Measurements from ENCODE around the gene CD247. TPM values are rescaled to one million over a fixed set of nuclear protein-coding genes. Genes with fewer than 3 reads are reported as not detected.

The CD247 gene
- total RNA-seq, 1 experiment from 2014 or later: 1.4 TPM

- no TSS peak for BruUV-seq (replicated peaks)
- intact Hi-C loops (cut with micrococcal nuclease; ENCODE audit: unreplicated experiment): no loop called here
- ChIA-PET POLR2A (ENCODE audit: low non-redundant PET) (no interaction called here), CTCF (no interaction called here)
- Histone ChIP-seq H3K9me3 (ENCODE audit: low read depth, low read length, poor library complexity, severe bottlenecking) (no peaks in the 10 kb centered on the region), H3K36me3 (ENCODE audit: insufficient read depth, low read length, poor library complexity, severe bottlenecking) (no peaks in the 10 kb centered on the region), H3K4me3 (ENCODE audit: low read depth, low read length, poor library complexity, severe bottlenecking) (no peak overlapping the region), H3K27me3 (replicated peaks; ENCODE audit: insufficient read depth, low read depth, low read length, poor library complexity) (peaks cover 8% of the 10 kb centered on the region), H3K27ac (ENCODE audit: low read depth, low read length, poor library complexity, severe bottlenecking) (no peak overlapping the region), H3K4me1 (ENCODE audit: insufficient read depth, low read length, poor library complexity, severe bottlenecking) (no peaks in the 10 kb centered on the region)
- no peak for DNase-seq (ENCODE audit: low spot score)
- no peak for TF ChIP-seq CTCF (conservative IDR thresholded peaks at IDR 0.05; ENCODE audit: low read depth, low read length)
Observed at GRCh38 chr1:167503626-167504466, 14.5 kb downstream of the CD247 start.

GRCh38 chr1:167502719-167503462 lies 15.4 kb downstream of the CD247 start:
- H3K4me1 ChIP-seq (ENCODE audit: insufficient read depth, low read length, poor library complexity, severe bottlenecking): no peaks in the 10 kb centered on the region
- CTCF ChIA-PET: no interaction called here
- no peaks in the 10 kb centered on the region for H3K36me3 ChIP-seq (ENCODE audit: insufficient read depth, low read length, poor library complexity, severe bottlenecking)
- H3K27me3 ChIP-seq (replicated peaks; ENCODE audit: insufficient read depth, low read depth, low read length, poor library complexity): peaks cover 8% of the 10 kb centered on the region
- no peak overlapping the region for H3K27ac ChIP-seq (ENCODE audit: low read depth, low read length, poor library complexity, severe bottlenecking)
- no peak for DNase-seq (ENCODE audit: low spot score)
- BruUV-seq (replicated peaks): no TSS peak
- POLR2A ChIA-PET (ENCODE audit: low non-redundant PET): no interaction called here
- no peaks in the 10 kb centered on the region for H3K9me3 ChIP-seq (ENCODE audit: low read depth, low read length, poor library complexity, severe bottlenecking)
- intact Hi-C loops (cut with micrococcal nuclease; ENCODE audit: unreplicated experiment): loop anchor here (1.0 kb wide), 1 partner anchor 42 kb away; no protein-coding TSS in a partner anchor
- TF ChIP-seq CTCF (conservative IDR thresholded peaks at IDR 0.05; ENCODE audit: low read depth, low read length) (no peak), EZH2 (IDR thresholded peaks at IDR 0.05; ENCODE audit: borderline replicate concordance, low read depth, low read length, poor library complexity, severe bottlenecking) (no peak)
- no peak overlapping the region for H3K4me3 ChIP-seq (ENCODE audit: low read depth, low read length, poor library complexity, severe bottlenecking)

GRCh38 chr1:167502192-167502551 lies 16.2 kb downstream of the CD247 start:
- intact Hi-C loops (cut with micrococcal nuclease; ENCODE audit: unreplicated experiment): loop anchor here (1.0 kb wide), 1 partner anchor 41 kb away; no protein-coding TSS in a partner anchor
- ChIA-PET CTCF (no interaction called here), POLR2A (ENCODE audit: low non-redundant PET) (no interaction called here)
- no TSS peak for BruUV-seq (replicated peaks)
- TF ChIP-seq CTCF (conservative IDR thresholded peaks at IDR 0.05; ENCODE audit: low read depth, low read length) (no peak), EZH2 (IDR thresholded peaks at IDR 0.05; ENCODE audit: borderline replicate concordance, low read depth, low read length, poor library complexity, severe bottlenecking) (no peak)
- Histone ChIP-seq H3K4me3 (ENCODE audit: low read depth, low read length, poor library complexity, severe bottlenecking) (no peak overlapping the region), H3K27ac (ENCODE audit: low read depth, low read length, poor library complexity, severe bottlenecking) (no peak overlapping the region), H3K36me3 (ENCODE audit: insufficient read depth, low read length, poor library complexity, severe bottlenecking) (no peaks in the 10 kb centered on the region), H3K4me1 (ENCODE audit: insufficient read depth, low read length, poor library complexity, severe bottlenecking) (no peaks in the 10 kb centered on the region), H3K9me3 (ENCODE audit: low read depth, low read length, poor library complexity, severe bottlenecking) (no peaks in the 10 kb centered on the region), H3K27me3 (replicated peaks; ENCODE audit: insufficient read depth, low read depth, low read length, poor library complexity) (peaks cover 8% of the 10 kb centered on the region)
- DNase-seq (ENCODE audit: low spot score): no peak
